22Rv1 (cell line): ENCODE measurements around the gene QSOX2.

ENCODE experiments used
- CTCF ChIP-seq: fragments of 450-650 bp; IDR thresholded peaks from 2 replicates; pipeline ENCODE4 v1.5.1; 2017; ENCODE audit warnings: mild to moderate bottlenecking
- ZFX ChIP-seq: fragments of 450-650 bp; IDR thresholded peaks from 2 replicates; pipeline ENCODE4 v1.6.1; 2017; ENCODE audit warnings: antibody characterized with exemption, borderline replicate concordance

DNA sequence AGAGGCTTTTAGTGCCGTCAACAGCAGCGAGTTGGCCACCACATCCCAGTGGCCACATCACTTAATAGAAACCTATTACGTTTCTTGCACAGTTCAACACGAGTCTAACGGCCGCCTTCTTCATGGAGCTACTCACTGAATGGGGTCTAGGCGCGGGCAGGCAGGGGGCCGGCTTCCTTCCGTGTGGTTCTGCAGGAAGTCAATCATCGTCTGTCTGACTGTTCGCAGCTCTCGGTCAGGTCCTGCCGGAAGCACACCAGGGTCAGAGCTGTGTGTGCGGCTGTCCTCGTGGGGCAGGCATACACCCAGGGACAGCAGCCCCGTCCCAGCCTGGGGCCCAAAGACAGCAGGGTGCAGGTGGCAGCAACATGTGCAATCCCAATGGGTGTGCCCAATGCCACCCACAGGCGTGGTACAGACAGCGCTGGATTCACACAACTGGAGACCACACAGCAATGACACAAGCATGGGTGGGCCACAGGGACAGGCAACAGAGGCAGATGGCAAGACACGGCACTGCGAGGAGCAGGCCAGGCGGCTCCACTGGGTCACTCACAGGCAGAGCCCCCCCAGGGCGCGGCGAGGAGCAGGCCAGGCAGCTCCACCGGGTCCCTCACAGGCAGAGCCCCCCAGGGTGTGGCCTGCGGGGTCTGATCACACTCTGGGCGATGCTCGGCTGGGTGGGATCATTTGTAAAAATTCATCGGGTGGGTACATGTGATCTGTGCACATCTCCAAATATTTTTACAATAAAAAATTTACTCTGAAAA, 21.6 kb downstream of the QSOX2 start:
- TF ChIP-seq CTCF (no peak), ZFX (no peak)
